ENCODE measurements around the gene RBM47. TPM values are rescaled to one million over a fixed set of nuclear protein-coding genes. Genes with fewer than 3 reads are reported as not detected.

RBM47 gene
- total RNA-seq, 1 donor from 2014 or later = 0.12 TPM

DNA sequence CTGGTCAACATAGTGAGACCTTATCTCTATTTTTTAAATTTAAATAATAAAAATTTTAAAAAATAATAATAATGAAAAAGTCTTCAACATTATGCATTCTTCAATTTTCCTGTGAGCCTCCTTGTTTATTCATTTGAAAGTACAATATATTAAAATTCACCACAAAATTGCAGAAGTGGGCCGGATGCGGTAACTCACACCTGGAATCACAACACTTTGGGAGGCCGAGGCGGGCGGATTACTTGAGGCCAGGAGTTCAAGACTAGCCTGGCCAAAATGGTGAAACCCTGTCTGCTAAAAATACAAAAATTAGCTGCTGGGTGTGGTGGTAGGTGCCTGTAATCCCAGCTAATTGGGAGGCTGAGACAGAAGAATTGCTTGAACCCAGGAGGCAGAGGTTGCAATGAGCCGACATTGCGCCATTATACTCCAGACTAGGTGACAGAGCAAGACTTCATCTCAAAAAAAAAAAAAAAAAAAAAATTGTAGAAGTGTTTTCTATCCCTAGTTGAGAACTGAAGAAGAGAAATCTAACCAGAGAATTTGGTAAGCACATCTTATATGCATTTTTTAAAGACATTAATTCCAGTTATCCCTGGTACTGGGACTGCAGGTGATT lies 56.9 kb downstream of the RBM47 start:
- no peak overlapping the region for H3K27ac Mint-ChIP-seq (ENCODE audit: unreplicated experiment)
- no peaks in the 10 kb centered on the region for H3K27me3 Mint-ChIP-seq (ENCODE audit: low read depth)
- no peaks in the 10 kb centered on the region for H3K36me3 Mint-ChIP-seq (ENCODE audit: low read depth)
- H3K4me1 Mint-ChIP-seq (ENCODE audit: low read depth) = peaks cover 12% of the 10 kb centered on the region
- no peak for DNase-seq (ENCODE audit: low spot score)
- no peaks in the 10 kb centered on the region for H3K9me3 Mint-ChIP-seq (ENCODE audit: low read depth)
- H3K4me3 Mint-ChIP-seq (ENCODE audit: unreplicated experiment) = no peak overlapping the region
- TF ChIP-seq, protein P1, sequence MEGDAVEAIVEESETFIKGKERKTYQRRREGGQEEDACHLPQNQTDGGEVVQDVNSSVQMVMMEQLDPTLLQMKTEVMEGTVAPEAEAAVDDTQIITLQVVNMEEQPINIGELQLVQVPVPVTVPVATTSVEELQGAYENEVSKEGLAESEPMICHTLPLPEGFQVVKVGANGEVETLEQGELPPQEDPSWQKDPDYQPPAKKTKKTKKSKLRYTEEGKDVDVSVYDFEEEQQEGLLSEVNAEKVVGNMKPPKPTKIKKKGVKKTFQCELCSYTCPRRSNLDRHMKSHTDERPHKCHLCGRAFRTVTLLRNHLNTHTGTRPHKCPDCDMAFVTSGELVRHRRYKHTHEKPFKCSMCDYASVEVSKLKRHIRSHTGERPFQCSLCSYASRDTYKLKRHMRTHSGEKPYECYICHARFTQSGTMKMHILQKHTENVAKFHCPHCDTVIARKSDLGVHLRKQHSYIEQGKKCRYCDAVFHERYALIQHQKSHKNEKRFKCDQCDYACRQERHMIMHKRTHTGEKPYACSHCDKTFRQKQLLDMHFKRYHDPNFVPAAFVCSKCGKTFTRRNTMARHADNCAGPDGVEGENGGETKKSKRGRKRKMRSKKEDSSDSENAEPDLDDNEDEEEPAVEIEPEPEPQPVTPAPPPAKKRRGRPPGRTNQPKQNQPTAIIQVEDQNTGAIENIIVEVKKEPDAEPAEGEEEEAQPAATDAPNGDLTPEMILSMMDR (IDR thresholded peaks at IDR 0.05) = no peak

DNA sequence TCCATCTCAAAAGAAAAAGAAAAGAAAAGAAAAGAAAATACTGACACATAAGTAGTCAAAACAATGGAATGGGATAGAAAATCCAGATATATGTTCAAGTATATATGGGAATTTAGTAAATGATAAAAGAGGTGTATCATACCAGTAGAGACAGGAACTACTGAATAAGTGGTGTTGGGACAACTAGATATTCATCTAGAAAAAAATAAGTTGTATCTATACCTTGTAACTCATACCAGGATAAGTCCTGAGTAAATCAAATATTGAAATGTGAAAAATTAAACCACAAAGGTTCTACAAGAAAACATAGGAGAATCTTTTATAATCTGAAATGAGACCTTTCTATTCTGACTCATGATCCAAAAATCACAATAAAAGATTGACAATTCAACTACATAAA lies 58.5 kb downstream of the RBM47 start:
- no peak for DNase-seq (ENCODE audit: low spot score)
- no peak overlapping the region for H3K27ac Mint-ChIP-seq (ENCODE audit: unreplicated experiment)
- H3K4me1 Mint-ChIP-seq (ENCODE audit: low read depth) = no peaks in the 10 kb centered on the region
- no peaks in the 10 kb centered on the region for H3K36me3 Mint-ChIP-seq (ENCODE audit: low read depth)
- TF ChIP-seq, protein P1 (IDR thresholded peaks at IDR 0.05) = no peak
- no peak overlapping the region for H3K4me3 Mint-ChIP-seq (ENCODE audit: unreplicated experiment)
- H3K27me3 Mint-ChIP-seq (ENCODE audit: low read depth) = no peaks in the 10 kb centered on the region
- no peaks in the 10 kb centered on the region for H3K9me3 Mint-ChIP-seq (ENCODE audit: low read depth)

DNA sequence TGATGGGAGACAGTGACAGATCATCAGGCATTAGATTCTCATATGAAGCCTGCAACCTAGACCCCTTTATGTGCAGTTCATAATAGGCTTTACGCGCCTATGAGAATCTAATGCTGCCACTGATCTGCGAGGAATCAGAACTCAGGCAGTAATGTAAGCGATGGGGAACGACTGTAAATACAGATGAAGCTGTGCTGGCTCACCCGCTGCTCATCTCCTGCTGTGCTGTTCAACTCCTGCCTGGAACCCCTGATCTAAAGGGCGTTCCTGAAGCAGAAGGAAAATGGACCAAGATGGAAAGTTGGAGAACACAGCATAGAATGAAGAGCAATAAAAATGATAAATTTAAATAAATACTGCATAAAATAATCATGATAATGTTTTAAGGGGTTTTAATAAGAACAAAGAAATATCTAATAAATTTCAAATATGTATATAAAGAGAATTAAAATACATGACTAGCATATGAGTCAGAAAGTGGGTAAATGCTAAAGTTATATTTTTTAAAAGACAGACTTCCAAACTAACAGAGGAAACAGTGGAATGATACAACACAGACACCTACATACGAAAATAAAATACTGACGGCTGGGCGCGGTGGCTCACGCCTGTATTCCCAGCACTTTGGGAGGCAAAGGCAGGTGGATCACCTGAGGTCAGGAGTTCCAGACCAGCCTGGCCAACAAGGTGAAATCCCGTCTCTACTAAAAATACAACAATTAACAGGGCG lies 59.2 kb downstream of the RBM47 start:
- no peaks in the 10 kb centered on the region for H3K27me3 Mint-ChIP-seq (ENCODE audit: low read depth)
- no peak overlapping the region for H3K27ac Mint-ChIP-seq (ENCODE audit: unreplicated experiment)
- no peaks in the 10 kb centered on the region for H3K9me3 Mint-ChIP-seq (ENCODE audit: low read depth)

DNA sequence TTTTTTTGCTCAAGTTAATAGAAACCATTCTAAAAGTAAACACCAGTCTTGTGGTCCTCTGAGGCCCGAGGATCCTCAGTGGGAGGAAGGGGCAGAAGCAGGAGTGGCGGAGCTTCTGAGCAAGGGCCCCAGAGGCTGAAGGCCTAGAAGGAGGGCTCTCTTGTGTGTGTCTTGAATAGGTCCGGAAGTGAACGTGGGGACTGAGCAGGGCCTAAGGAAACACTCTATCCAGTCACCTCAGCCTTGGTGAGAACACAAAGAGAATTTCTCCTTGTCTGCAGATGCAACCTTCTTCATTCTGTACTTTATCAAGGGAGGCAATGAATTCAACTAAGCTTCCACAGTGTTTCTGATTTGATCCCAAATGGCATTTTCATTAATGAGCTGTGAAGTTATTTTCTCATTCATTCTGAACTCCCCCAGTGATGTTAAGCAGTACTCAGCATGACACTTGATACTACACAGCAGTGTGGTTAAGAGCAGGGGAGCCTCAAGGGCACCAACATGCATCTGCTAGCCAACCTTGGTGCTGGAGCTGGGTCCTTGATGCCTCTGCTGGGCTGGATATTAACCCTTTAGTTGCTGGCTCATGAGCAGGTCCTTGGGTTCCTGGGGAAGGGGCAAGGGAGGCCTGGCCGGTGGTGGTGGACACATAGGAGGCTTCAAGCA lies 64.7 kb downstream of the RBM47 start:
- Mint-ChIP-seq H3K4me1 (ENCODE audit: low read depth) (no peaks in the 10 kb centered on the region), H3K9me3 (ENCODE audit: low read depth) (no peaks in the 10 kb centered on the region), H3K27me3 (ENCODE audit: low read depth) (no peaks in the 10 kb centered on the region), H3K27ac (ENCODE audit: unreplicated experiment) (no peak overlapping the region), H3K4me3 (ENCODE audit: unreplicated experiment) (no peak overlapping the region), H3K36me3 (ENCODE audit: low read depth) (no peaks in the 10 kb centered on the region)
- no peak for DNase-seq (ENCODE audit: low spot score)
- TF ChIP-seq, protein P1 (IDR thresholded peaks at IDR 0.05) = no peak

More for the DNA sequence above, 59.2 kb downstream of the RBM47 start:
- Mint-ChIP-seq H3K4me3 (ENCODE audit: unreplicated experiment) (no peak overlapping the region), H3K36me3 (ENCODE audit: low read depth) (no peaks in the 10 kb centered on the region), H3K4me1 (ENCODE audit: low read depth) (no peaks in the 10 kb centered on the region)
- DNase-seq (ENCODE audit: low spot score) = no peak
- TF ChIP-seq, protein P1 (IDR thresholded peaks at IDR 0.05) = no peak

DNA sequence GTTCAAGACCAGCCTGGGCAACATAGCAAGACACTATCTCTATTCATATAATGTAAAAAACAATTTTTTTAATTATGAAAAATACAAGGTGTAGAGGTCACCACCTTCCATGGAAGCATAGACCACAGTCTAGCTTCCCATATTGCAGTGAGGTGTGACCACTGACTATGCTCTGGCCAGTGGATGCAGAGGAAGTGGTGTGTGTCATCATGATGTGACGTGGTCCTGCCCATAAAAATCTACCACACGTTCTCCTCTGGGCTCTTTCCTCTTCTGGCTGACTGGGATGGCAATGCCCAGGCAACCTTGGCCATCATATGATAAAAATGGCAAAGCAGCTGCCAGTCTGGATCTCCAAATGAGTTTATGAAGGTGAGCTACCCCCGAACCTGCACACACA lies 65.7 kb downstream of the RBM47 start:
- H3K36me3 Mint-ChIP-seq (ENCODE audit: low read depth) = no peaks in the 10 kb centered on the region
- H3K27ac Mint-ChIP-seq (ENCODE audit: unreplicated experiment) = no peak overlapping the region
- no peak for DNase-seq (ENCODE audit: low spot score)
- no peaks in the 10 kb centered on the region for H3K4me1 Mint-ChIP-seq (ENCODE audit: low read depth)
- no peak overlapping the region for H3K4me3 Mint-ChIP-seq (ENCODE audit: unreplicated experiment)
- TF ChIP-seq, protein P1 (IDR thresholded peaks at IDR 0.05) = no peak
- H3K9me3 Mint-ChIP-seq (ENCODE audit: low read depth) = no peaks in the 10 kb centered on the region
- no peaks in the 10 kb centered on the region for H3K27me3 Mint-ChIP-seq (ENCODE audit: low read depth)

All from chondrocyte (in vitro differentiated cells).